Ramos (cell line): Measurements from ENCODE around the gene SERPINB1.
"Not testable (repeated sequence)": the region's sequence is repeated elsewhere in the genome, so short reads cannot be mapped to it uniquely, and the experiment has no call there.

ENCODE experiments used
- in situ Hi-C: fragments of 300-500 bp; cut with MboI; formaldehyde crosslinking; loops from one replicate; pipeline ENCODE4 v1.14.3; 2022; ENCODE audit warnings: low sequenced_read_pairs; ENCODE audit not compliant: unreplicated experiment

SERPINB1 gene

DNA sequence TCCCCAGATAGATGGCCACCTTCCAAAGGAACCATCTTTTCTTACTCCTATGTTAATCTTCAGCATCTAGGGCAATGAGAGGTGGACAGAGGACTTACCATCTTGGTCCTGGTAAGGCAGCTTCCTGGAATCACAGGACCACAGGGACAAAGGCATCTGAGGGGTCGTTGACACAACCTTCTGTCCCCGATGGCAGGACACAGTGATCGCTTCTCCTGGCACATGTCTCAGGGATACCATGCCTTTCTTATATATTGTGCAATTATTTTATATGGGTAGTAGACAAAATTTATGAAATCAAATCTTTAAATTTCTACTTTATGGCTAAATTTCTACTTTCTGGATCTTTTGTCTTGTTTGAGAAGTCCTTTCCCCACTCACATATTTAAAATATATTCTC lies 20.1 kb downstream of the SERPINB1 start:
- in situ Hi-C loops: no loop called here

GRCh38 chr6:2820415-2820814 lies 21.2 kb downstream of the SERPINB1 start:
- in situ Hi-C loops: no loop called here

DNA sequence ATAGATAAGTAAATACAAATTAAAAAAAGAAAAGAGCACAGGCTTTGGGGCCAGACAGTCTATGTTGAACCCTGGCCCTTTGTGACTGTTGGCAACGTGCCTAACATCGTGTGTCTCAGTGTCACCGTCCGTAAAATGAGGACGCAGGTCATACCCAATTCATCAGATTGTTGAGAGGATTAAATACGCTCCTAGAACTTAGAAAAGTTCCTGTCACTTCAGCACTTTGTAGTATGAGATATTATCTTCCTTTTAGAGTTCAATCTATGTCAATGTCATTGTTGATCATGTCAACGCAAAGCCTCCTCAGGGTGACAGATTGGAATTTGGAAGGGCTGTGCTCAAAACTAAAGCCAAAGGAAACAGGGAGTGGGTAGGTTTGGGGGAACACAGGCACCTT lies 21.7 kb downstream of the SERPINB1 start:
- in situ Hi-C loops: no loop called here

DNA sequence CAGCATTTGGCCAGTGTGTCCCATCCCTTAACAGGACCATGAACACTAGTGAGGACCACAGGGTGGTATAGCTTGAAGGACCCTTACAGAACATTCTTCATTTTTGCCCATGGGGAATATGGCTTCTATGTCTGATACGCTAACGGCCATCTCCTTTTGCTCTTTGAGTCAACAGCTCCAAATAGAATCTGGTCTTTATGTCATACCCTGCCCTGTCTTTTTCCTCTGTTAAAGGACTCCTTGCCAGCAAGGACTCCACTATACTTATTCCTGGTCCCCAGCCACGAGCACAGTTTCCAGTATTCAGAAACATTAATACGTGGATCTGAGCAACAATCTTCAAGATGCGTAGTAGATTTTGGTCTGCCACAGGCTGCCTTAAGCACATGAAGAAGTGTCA lies 22.5 kb downstream of the SERPINB1 start:
- in situ Hi-C loops: no loop called here

- in situ Hi-C loops: no loop called here
Measured at GRCh38 chr6:2818593-2818992, 23.1 kb downstream of the SERPINB1 start.

DNA sequence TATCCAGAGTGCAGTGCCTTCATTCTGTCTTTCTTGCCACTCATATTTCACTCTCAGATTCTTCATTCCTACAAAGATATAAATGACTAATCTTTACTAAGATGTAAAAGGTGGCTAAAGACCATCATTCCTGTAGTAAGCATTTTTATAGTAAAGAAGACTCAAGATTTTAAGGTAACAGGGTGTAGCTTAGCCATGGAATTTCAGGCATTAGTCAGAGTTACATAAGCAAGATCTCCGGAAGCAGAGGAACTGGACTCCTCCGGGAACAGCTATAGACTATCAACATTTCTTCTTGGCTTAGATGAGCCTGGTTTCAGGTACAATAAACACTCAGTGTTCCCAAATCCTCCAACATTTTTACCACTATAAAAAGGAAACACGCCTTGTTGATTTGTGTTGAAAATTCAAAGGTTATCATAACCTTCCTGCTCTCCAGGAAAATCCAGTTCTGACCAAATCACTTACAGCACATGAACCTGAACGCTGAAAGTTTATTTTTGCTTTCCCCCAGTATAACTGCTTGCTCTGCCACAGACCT lies 23.7 kb downstream of the SERPINB1 start:
- in situ Hi-C loops: no loop called here

DNA sequence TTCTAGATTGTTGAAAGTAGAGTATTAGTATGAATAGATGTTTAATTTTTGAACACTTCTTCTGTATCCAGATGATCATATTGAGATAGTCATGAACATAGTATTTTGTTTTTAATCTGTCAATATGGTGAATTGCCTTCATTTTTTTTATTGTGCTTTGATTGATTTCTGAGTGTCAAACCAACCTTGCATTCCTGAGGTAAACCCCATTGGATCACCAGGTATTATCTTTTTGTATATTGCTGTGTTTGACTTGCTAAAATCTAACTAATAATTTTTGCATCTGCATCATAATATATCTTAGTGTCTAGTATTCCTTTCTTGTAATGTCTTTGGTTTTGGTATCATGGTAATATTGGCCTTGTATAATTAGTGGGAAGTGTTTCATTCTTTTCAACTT lies 25.5 kb downstream of the SERPINB1 start:
- in situ Hi-C loops: no loop called here

DNA sequence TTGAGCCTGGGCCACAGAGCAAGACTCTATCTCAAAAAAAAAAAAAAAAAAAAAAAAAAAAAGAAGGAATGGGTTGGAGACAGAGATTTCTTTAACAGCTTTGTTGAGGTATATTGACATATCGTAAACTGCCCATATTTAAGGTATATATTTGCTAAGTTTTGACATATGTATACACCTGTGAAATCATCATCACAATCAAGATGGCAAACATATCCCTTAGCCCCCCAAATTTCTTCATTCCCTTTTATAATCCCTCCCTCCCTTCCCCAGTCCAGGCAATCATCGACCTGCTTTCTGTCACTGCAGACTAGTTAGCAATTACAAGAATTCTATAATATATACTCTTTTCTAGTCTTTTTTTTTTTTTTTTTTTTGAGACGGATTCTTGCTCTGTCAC lies 29.0 kb downstream of the SERPINB1 start:
- in situ Hi-C loops: no loop called here

- in situ Hi-C loops: no loop called here
Measured at GRCh38 chr6:2810092-2810671, 31.5 kb downstream of the SERPINB1 start.

DNA sequence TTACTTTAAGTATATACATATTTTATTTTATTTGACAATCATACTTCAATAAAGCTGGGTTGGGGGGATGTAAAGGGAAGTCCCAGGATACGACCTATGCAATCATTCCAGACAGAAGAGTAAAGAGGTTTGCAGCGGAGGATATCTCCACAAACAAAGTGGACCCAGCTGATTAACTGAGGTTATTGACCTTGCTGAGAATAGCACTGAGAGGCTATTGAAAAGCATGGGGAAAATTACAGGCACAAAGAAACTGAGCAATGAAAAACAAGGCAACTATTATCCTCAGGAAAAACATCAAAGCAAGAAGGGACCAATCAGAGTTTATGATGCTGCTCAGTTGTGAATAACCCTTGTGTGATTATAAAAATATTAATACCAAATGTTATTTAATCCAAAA lies 32.6 kb downstream of the SERPINB1 start:
- in situ Hi-C loops: no loop called here

DNA sequence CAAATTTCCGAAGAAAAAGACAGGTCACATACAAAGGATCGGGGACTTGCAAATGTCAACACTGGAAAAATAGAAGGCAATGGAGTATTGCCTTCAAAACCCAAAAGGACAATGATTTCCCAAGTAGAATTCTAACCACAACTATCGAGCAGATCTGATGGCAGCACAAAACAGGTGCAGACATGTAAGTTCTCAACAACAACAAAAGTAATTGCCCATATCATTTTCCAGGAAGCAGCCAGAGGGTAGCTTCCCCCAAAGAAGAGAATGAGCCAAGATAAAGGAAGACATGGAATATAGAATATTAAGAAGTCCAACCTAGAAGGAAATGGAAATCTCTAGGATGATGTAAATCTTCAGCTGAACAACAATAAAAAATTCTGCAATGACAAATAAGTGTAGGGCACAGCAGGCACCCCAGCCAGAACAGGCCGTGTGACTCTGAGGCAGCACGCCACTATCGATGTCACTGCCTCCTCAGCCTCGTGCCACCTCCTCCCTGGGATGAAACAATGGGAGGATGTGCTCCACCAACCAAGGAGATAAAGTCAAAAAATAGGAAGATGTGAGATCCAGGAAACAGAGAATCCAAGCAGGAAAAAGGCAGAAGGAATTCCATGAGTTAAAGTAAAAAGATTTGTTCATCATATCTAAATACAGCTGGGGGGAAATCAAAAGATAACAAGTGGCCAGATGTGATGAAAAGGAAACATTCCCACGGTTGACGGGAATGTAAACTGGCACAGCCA lies 34.1 kb downstream of the SERPINB1 start:
- in situ Hi-C loops: no loop called here

GRCh38 chr6:2806644-2807043 lies 35.0 kb downstream of the SERPINB1 start:
- in situ Hi-C loops: no loop called here

DNA sequence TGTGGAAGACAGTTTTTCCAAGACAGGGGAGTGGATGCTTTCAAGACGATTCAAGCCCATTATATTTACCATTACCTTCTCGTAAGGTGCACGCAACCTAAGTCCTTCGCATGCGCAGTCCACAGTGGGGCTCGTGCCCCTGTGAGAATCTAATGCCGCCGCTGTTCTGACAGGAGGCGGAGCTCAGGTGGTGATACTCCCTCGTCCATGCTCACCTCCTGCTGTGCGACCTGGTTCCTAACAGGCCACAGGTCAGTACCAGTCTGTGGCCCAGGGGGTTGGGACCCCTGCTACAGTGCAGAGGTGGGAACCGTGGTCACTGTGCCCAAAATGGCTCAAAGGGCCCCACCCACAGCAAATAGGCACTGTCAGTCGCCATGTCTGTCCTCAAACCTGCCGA lies 36.6 kb downstream of the SERPINB1 start:
- in situ Hi-C loops: no loop called here

- in situ Hi-C loops: no loop called here
Measured at GRCh38 chr6:2804516-2804915, 37.1 kb downstream of the SERPINB1 start.

- in situ Hi-C loops: no loop called here
Measured at GRCh38 chr6:2803731-2804429, 37.8 kb downstream of the SERPINB1 start.

- in situ Hi-C loops: no loop called here
Measured at GRCh38 chr6:2802521-2803060, 39.1 kb downstream of the SERPINB1 start.

DNA sequence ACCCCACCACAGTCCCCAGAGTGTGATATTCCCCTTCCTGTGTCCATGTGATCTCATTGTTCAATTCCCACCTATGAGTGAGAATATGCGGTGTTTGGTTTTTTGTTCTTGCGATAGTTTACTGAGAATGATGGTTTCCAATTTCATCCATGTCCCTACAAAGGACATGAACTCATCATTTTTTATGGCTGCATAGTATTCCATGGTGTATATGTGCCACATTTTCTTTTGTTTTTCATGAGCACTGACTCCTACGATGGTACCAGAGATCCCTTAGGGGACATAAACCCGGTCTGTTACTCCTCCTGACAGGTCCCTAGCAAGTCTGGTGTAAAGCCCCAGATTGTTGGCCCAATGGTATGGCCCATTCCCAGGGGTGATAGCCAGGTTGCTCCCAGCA lies 40.0 kb downstream of the SERPINB1 start:
- in situ Hi-C loops: not testable (repeated sequence)

DNA sequence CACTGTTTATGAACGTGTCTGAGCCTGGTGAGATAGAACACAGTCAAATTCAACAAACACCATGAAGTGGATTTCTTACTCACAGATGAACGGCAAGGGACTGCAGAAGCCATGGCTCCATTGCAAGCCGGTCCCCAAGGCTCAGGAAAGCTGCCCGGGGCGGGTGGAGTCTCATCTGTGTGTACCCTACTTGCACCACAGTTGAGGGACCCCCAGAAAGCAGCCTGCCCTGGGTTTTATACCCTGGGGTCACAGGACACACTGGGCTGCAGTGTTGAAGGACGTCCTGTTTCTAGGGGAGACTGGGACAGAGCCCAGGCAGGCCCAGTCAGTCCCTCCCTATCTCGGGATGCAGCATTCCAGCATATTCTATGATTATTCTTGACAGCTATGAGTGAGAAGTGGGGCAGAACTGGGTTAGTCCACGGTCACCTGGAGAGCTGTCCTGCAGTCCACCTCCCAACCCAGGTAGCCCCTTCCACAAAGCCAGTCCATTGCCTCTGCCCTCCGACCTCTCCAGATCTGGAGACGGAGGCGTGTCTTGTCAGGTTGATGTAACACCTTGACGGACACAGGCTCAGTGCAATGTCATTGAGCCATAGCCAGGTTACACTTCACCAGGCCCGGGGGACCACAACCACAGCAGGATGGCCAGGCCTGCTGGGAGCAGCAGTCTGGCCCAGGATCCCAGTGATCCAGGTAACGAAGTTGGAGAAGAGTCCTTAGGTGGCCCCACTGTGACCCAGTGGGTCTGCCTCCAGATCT lies 40.9 kb downstream of the SERPINB1 start:
- in situ Hi-C loops: no loop called here

DNA sequence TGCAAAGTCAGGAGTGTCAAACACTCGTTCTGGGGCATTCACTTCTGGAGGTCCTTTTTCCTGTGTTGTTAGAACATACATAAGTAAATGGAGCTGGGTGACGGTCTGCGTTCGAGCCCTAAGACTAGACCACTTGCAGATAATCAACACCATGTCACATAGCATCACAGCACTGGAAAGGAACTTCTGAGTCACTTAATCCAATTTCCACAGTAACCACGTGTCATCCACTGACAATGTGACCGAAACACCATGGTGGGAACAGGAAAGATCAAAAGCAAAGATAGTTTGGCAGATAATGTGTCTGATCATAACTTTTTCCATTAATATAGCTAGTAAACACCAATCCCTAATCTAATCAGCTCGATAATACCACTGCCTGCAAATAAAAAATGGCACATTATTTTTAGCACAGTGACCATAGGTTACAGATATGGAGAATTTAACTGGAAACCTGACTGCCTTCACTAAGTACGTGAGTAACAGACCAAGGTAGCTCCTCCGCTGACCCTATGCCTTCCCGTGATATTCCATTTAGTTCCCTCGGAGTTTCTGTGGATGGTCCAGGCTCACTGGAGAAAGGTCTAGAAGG lies 41.6 kb downstream of the SERPINB1 start:
- in situ Hi-C loops: no loop called here

DNA sequence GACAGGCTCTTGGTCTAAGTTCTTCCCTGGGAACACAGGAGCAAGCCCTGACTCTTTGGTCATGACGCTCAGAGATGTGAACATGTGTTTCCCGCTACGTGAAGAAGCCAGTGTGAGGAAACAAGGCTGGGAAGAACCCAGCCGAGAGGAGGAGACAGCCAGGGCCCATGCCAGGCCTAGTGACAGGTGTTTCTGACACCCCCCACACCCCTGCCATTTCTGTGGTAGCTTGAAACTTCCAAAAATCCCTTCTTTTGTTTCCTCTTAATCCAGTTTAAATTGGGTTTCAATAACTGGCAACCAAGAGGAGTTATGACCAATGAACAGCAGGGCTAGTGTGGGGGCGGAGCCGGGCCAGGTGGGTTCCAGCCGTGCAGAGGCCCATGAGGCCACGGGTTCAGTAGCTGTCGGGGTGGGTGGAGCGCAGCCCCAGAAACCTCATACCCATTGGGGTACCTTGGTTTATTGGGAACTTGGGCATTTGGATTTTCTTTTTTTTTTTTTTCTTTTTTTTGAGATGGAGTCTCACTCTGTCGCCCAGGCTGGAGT lies 43.0 kb downstream of the SERPINB1 start:
- in situ Hi-C loops: no loop called here
